Liver (tissue), 2 donors: ENCODE results near the gene SUGCT.

Experiments
- YY1 ChIP-seq: IDR thresholded peaks from 2 replicates; pipeline ENCODE4 v1.6.1; 2016; ENCODE audit warnings: antibody characterized with exemption, mild to moderate bottlenecking
- TF ChIP-seq, protein P1 (sequence below): fragments of 150-350 bp; IDR thresholded peaks from 2 replicates; pipeline ENCODE4 v1.5.1; 2017; ENCODE audit warnings: improper control_type of control experiment, low read depth, low read length; ENCODE audit not compliant: missing input control
- TF ChIP-seq, protein P2 (sequence below): IDR thresholded peaks from 2 replicates; pipeline ENCODE4 v1.6.1; 2016; ENCODE audit warnings: antibody characterized with exemption, mild to moderate bottlenecking
- donor health status: healthy.

DNA sequence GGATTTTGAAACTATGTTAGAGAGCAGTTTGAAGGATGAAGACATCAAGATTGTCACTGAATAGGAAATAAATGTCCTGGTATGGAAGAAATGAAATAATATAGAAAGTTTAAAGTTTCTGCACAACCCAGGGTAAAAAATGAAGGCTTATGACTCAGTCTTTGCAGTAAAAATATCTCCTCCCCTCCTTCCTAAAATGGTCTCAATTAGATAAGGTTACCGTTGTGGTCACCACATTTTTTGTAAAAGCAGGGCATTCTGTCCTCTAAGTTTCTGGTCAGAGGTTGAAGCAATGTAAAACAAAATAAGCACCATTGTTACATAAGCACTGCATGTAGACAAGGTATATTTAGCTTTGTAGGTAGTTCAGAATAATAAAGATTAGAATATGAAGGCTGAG, 403.5 kb downstream of the SUGCT start:
- TF ChIP-seq, protein P1, sequence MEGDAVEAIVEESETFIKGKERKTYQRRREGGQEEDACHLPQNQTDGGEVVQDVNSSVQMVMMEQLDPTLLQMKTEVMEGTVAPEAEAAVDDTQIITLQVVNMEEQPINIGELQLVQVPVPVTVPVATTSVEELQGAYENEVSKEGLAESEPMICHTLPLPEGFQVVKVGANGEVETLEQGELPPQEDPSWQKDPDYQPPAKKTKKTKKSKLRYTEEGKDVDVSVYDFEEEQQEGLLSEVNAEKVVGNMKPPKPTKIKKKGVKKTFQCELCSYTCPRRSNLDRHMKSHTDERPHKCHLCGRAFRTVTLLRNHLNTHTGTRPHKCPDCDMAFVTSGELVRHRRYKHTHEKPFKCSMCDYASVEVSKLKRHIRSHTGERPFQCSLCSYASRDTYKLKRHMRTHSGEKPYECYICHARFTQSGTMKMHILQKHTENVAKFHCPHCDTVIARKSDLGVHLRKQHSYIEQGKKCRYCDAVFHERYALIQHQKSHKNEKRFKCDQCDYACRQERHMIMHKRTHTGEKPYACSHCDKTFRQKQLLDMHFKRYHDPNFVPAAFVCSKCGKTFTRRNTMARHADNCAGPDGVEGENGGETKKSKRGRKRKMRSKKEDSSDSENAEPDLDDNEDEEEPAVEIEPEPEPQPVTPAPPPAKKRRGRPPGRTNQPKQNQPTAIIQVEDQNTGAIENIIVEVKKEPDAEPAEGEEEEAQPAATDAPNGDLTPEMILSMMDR, result no peak
- no peak for TF ChIP-seq YY1
- TF ChIP-seq, protein P2, sequence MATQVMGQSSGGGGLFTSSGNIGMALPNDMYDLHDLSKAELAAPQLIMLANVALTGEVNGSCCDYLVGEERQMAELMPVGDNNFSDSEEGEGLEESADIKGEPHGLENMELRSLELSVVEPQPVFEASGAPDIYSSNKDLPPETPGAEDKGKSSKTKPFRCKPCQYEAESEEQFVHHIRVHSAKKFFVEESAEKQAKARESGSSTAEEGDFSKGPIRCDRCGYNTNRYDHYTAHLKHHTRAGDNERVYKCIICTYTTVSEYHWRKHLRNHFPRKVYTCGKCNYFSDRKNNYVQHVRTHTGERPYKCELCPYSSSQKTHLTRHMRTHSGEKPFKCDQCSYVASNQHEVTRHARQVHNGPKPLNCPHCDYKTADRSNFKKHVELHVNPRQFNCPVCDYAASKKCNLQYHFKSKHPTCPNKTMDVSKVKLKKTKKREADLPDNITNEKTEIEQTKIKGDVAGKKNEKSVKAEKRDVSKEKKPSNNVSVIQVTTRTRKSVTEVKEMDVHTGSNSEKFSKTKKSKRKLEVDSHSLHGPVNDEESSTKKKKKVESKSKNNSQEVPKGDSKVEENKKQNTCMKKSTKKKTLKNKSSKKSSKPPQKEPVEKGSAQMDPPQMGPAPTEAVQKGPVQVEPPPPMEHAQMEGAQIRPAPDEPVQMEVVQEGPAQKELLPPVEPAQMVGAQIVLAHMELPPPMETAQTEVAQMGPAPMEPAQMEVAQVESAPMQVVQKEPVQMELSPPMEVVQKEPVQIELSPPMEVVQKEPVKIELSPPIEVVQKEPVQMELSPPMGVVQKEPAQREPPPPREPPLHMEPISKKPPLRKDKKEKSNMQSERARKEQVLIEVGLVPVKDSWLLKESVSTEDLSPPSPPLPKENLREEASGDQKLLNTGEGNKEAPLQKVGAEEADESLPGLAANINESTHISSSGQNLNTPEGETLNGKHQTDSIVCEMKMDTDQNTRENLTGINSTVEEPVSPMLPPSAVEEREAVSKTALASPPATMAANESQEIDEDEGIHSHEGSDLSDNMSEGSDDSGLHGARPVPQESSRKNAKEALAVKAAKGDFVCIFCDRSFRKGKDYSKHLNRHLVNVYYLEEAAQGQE, result no peak
